GM12865 (cell line): ENCODE results near the gene PCBD1.
A peak's percentile ranks its signal among the peaks of the same experiment; 100 is the strongest.

Source experiments
- DNase-seq: peaks from one replicate; pipeline ENCODE4 v3.0.0; 2010; ENCODE audit warnings: low read depth
- H3K4me3 ChIP-seq: 2 replicates; pipeline ENCODE4 v1.5.1; 2011; ENCODE audit warnings: mild to moderate bottlenecking, low read depth, low read length, control low read depth
- CTCF ChIP-seq: IDR thresholded peaks from 2 replicates; pipeline ENCODE4 v1.5.1; 2011; ENCODE audit warnings: low read length, control low read depth, low read depth, inconsistent platforms; ENCODE audit not compliant: insufficient read depth; ENCODE audit errors: missing control alignments

PCBD1 gene

GRCh38 chr10:70887804-70888800 is at the start of gene PCBD1:
Gene PCBD1, minus strand, starts transcription at chr10:70888565. Its CDS starts 32 bp downstream, at chr10:70888533.
- TF ChIP-seq CTCF, result no peak
- peak; percentile 79 for DNase-seq
- peak within 1 kb of the TSS; percentile 93 for H3K4me3 ChIP-seq

- no peak overlapping the region for H3K4me3 ChIP-seq
- TF ChIP-seq CTCF, result no peak
- no peak for DNase-seq
These were observed 49.3 kb upstream of the PCBD1 start for GRCh38 chr10:70937661-70938060.

GRCh38 chr10:70936111-70936510 is 47.7 kb upstream of the PCBD1 start:
- TF ChIP-seq CTCF, result no peak
- H3K4me3 ChIP-seq, result no peak overlapping the region
- DNase-seq, result no peak

- no peak overlapping the region for H3K4me3 ChIP-seq
- TF ChIP-seq CTCF, result no peak
- DNase-seq, result no peak
These were observed 47.3 kb upstream of the PCBD1 start for GRCh38 chr10:70935631-70936030.

GRCh38 chr10:70935125-70935625 is 46.8 kb upstream of the PCBD1 start:
- no peak for TF ChIP-seq CTCF
- no peak for DNase-seq
- H3K4me3 ChIP-seq, result no peak overlapping the region

GRCh38 chr10:70934701-70935100 is 46.3 kb upstream of the PCBD1 start:
- no peak overlapping the region for H3K4me3 ChIP-seq
- no peak for TF ChIP-seq CTCF
- DNase-seq, result no peak
